Mesenchymal stem cell (in vitro differentiated cells and primary cell): ENCODE measurements around the gene SERINC5.

Experiments
- DNase-seq: peaks from one replicate; pipeline ENCODE4 v3.0.0-alpha.2; 2013
- H2AFZ ChIP-seq: one replicate; pipeline ENCODE4 v1.6.1; 2013; ENCODE audit warnings: low read depth, mild to moderate bottlenecking, control low read depth, inconsistent platforms, low read length, moderate library complexity
- H2AK5ac ChIP-seq: 2 replicates; pipeline ENCODE4 v1.6.1; 2013; ENCODE audit warnings: low read length, moderate library complexity, mild to moderate bottlenecking, inconsistent platforms; ENCODE audit not compliant: severe bottlenecking
- H2BK120ac ChIP-seq: one replicate; pipeline ENCODE4 v1.6.1; 2013; ENCODE audit warnings: low read depth, mild to moderate bottlenecking, inconsistent platforms, low read length, moderate library complexity
- H2BK12ac ChIP-seq, 2 experiments: one replicate each; pipeline ENCODE4 v1.6.1; 2013; ENCODE audit warnings: inconsistent platforms in 2 of 2, low read length in 2 of 2, mild to moderate bottlenecking in 2 of 2, moderate library complexity in 2 of 2, control low read depth in 1 of 2
- H2BK15ac ChIP-seq: one replicate; pipeline ENCODE4 v1.6.1; 2013; ENCODE audit warnings: mild to moderate bottlenecking, low read depth, inconsistent platforms; ENCODE audit not compliant: poor library complexity, severe bottlenecking
- H2BK5ac ChIP-seq: 2 replicates; pipeline ENCODE4 v1.6.1; 2013; ENCODE audit warnings: low read depth, mild to moderate bottlenecking, low read length, control low read depth, inconsistent platforms; ENCODE audit not compliant: poor library complexity, severe bottlenecking
- H3K14ac ChIP-seq, 2 experiments: one replicate each; pipeline ENCODE4 v1.6.1; 2013; ENCODE audit warnings: inconsistent platforms in 2 of 2, low read length in 2 of 2, control low read depth in 1 of 2, mild to moderate bottlenecking in 1 of 2, moderate library complexity in 1 of 2
- H3K18ac ChIP-seq, 2 experiments: one replicate each; pipeline ENCODE4 v1.6.1; 2013; ENCODE audit warnings: inconsistent platforms in 2 of 2, low read length in 2 of 2, control low read depth in 1 of 2, low read depth in 1 of 2, mild to moderate bottlenecking in 1 of 2
- H3K23ac ChIP-seq, 2 experiments: one replicate each; pipeline ENCODE4 v1.6.1; 2013; ENCODE audit warnings: inconsistent platforms in 2 of 2, low read length in 2 of 2, mild to moderate bottlenecking in 2 of 2, moderate library complexity in 2 of 2, control low read depth in 1 of 2
- H3K27ac ChIP-seq: 2 replicates; pipeline ENCODE4 v1.5.1; 2013; ENCODE audit warnings: mild to moderate bottlenecking, moderate library complexity, low read length, control low read depth, inconsistent platforms; ENCODE audit not compliant: poor library complexity, severe bottlenecking
- H3K27me3 ChIP-seq, 2 experiments: 2 replicates each; pipeline versions ENCODE4 v1.6.1 to v1.7.0; 2013; ENCODE audit warnings: low read length in 2 of 2, mild to moderate bottlenecking in 2 of 2, moderate library complexity in 2 of 2, control low read depth in 1 of 2, inconsistent platforms in 1 of 2; ENCODE audit not compliant: control insufficient read depth in 1 of 2, insufficient read depth in 1 of 2
- H3K36me3 ChIP-seq, 2 experiments: 2 replicates each; pipeline versions ENCODE4 v1.6.1 to v1.7.0; 2013; ENCODE audit warnings: low read length in 2 of 2, control low read depth in 1 of 2, inconsistent platforms in 1 of 2, low read depth in 1 of 2, mild to moderate bottlenecking in 1 of 2; ENCODE audit not compliant: insufficient read depth in 2 of 2, control insufficient read depth in 1 of 2
- H3K4ac ChIP-seq, 2 experiments: one replicate each; pipeline ENCODE4 v1.6.1; 2013; ENCODE audit warnings: inconsistent platforms in 2 of 2, low read length in 2 of 2, mild to moderate bottlenecking in 2 of 2, moderate library complexity in 2 of 2, control low read depth in 1 of 2, low read depth in 1 of 2
- H3K4me1 ChIP-seq: 2 replicates; pipeline ENCODE4 v1.6.1; 2013; ENCODE audit warnings: low read depth, low read length, control low read depth; ENCODE audit not compliant: control insufficient read depth, insufficient read depth
- H3K4me2 ChIP-seq: 2 replicates; pipeline ENCODE4 v1.6.1; 2013; ENCODE audit warnings: low read length, mild to moderate bottlenecking, inconsistent platforms; ENCODE audit not compliant: poor library complexity, severe bottlenecking
- H3K4me3 ChIP-seq, 2 experiments: 2 replicates each; pipeline versions ENCODE4 v1.5.1 to v1.7.0; 2013; ENCODE audit warnings: low read length in 2 of 2, mild to moderate bottlenecking in 2 of 2, control low read depth in 1 of 2, low read depth in 1 of 2; ENCODE audit not compliant: insufficient read depth in 1 of 2
- H3K79me1 ChIP-seq: replicated peaks from 2 replicates; pipeline ENCODE4 v1.6.1; 2013; ENCODE audit warnings: mild to moderate bottlenecking, control low read depth, low read length, inconsistent platforms; ENCODE audit not compliant: poor library complexity, severe bottlenecking
- H3K9ac ChIP-seq: 2 replicates; pipeline ENCODE4 v1.7.0; 2013; ENCODE audit warnings: mild to moderate bottlenecking, low read length, moderate library complexity
- H3K9me3 ChIP-seq: 2 replicates; pipeline ENCODE4 v1.7.0; 2013; ENCODE audit warnings: mild to moderate bottlenecking, low read length; ENCODE audit not compliant: control insufficient read depth
- H4K8ac ChIP-seq: one replicate; pipeline ENCODE4 v1.6.1; 2013; ENCODE audit warnings: inconsistent platforms, mild to moderate bottlenecking, low read length, moderate library complexity
- H4K91ac ChIP-seq: one replicate; pipeline ENCODE4 v1.6.1; 2013; ENCODE audit warnings: mild to moderate bottlenecking, low read length, inconsistent platforms
- WGBS: methylation state at CpG from one replicate; pipeline ENCODE4 v1.1.7; 2013; ENCODE audit warnings: mixed read lengths; 5-methylcytosine and 5-hydroxymethylcytosine counted together

SERINC5 gene

GRCh38 chr5:80072103-80073073 is 183.5 kb downstream of the SERINC5 start:
- no peak overlapping the region for H3K23ac ChIP-seq
- H3K4me2 ChIP-seq = no peak overlapping the region
- H2AK5ac ChIP-seq = no peak overlapping the region
- no peak overlapping the region for H3K4ac ChIP-seq
- no peak overlapping the region for H3K9ac ChIP-seq
- H3K4me1 ChIP-seq = no peaks in the 10 kb centered on the region
- no peaks in the 10 kb centered on the region for H3K9me3 ChIP-seq
- H4K91ac ChIP-seq = no peak overlapping the region
- no peaks in the 10 kb centered on the region for H3K79me1 ChIP-seq
- H2BK15ac ChIP-seq = no peak overlapping the region
- H2BK120ac ChIP-seq = no peak overlapping the region
- H3K27ac ChIP-seq = no peak overlapping the region
- no peak overlapping the region for H2BK12ac ChIP-seq
- WGBS = 90% methylated on average over 8 of the region's 10 CpGs
- H3K27me3 ChIP-seq = peaks cover 0 to 5% of the 10 kb centered on the region in 2 experiments
- no peak overlapping the region for H3K4me3 ChIP-seq
- no peak overlapping the region for H2BK5ac ChIP-seq
- no peak for DNase-seq
- H2AFZ ChIP-seq = no peak overlapping the region
- H3K18ac ChIP-seq = no peak overlapping the region
- no peak overlapping the region for H3K14ac ChIP-seq
- H3K36me3 ChIP-seq = no peaks in the 10 kb centered on the region
- H4K8ac ChIP-seq = no peak overlapping the region

DNA sequence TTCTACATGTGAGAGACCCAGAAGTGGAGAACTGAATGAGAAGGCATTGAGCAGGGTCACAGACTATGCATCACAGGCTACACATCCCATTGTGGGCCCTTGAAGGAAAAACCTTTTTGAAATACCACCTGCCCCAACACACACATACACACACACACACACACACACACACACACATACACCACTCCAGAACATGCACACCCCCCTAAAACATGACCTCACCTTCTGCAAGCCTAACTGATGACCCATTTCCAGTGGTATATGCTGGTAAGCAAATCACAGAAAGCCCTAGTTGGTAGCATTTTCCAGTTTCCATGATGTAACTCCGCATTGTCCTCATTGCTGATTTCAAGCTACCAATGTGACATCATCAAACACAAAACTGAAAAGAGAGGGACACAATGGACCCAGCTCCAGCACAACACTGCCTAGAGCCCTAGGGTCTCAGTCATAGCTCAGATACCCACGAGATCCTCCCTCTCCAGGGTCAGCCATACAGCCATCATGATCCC is 184.3 kb downstream of the SERINC5 start:
- 78% methylated on average over 2 of the region's 2 CpGs for WGBS
- Histone ChIP-seq H2BK120ac (no peak overlapping the region), H3K9me3 (no peaks in the 10 kb centered on the region), H3K14ac (no peak overlapping the region), H4K8ac (no peak overlapping the region), H3K4me2 (no peak overlapping the region), H2BK15ac (no peak overlapping the region), H3K79me1 (no peaks in the 10 kb centered on the region), H3K4ac (no peak overlapping the region), H2AFZ (no peak overlapping the region), H3K4me3 (no peak overlapping the region), H2BK12ac (no peak overlapping the region), H3K18ac (no peak overlapping the region), H3K27ac (no peak overlapping the region), H3K4me1 (no peaks in the 10 kb centered on the region), H3K9ac (no peak overlapping the region), H2AK5ac (no peak overlapping the region), H3K36me3 (no peaks in the 10 kb centered on the region), H4K91ac (no peak overlapping the region), H3K27me3 (no peaks in the 10 kb centered on the region), H2BK5ac (no peak overlapping the region), H3K23ac (no peak overlapping the region)
- DNase-seq = no peak

GRCh38 chr5:80070338-80071056 is 185.4 kb downstream of the SERINC5 start:
- WGBS = 93% methylated on average over 8 of the region's 10 CpGs
- no peaks in the 10 kb centered on the region for H3K9me3 ChIP-seq
- no peak overlapping the region for H3K27ac ChIP-seq
- no peak overlapping the region for H4K8ac ChIP-seq
- no peak overlapping the region for H3K4ac ChIP-seq
- no peak overlapping the region for H4K91ac ChIP-seq
- H3K14ac ChIP-seq = no peak overlapping the region
- no peak overlapping the region for H2BK5ac ChIP-seq
- H3K4me2 ChIP-seq = no peak overlapping the region
- H3K27me3 ChIP-seq = no peaks in the 10 kb centered on the region
- no peak overlapping the region for H3K4me3 ChIP-seq
- no peak overlapping the region for H2BK12ac ChIP-seq
- no peak overlapping the region for H3K18ac ChIP-seq
- H2AK5ac ChIP-seq = no peak overlapping the region
- no peak overlapping the region for H2AFZ ChIP-seq
- no peaks in the 10 kb centered on the region for H3K36me3 ChIP-seq
- no peak overlapping the region for H3K9ac ChIP-seq
- no peak overlapping the region for H2BK120ac ChIP-seq
- H3K4me1 ChIP-seq = no peaks in the 10 kb centered on the region
- DNase-seq = no peak
- H3K23ac ChIP-seq = no peak overlapping the region
- H3K79me1 ChIP-seq = no peaks in the 10 kb centered on the region
- no peak overlapping the region for H2BK15ac ChIP-seq

- Histone ChIP-seq H3K9me3 (no peaks in the 10 kb centered on the region), H3K4ac (no peak overlapping the region), H3K36me3 (no peaks in the 10 kb centered on the region), H3K27me3 (no peaks in the 10 kb centered on the region), H3K79me1 (no peaks in the 10 kb centered on the region), H3K9ac (peak overlapping the region; percentile 12), H2AFZ (no peak overlapping the region), H2AK5ac (no peak overlapping the region), H4K91ac (no peak overlapping the region), H3K27ac (no peak overlapping the region), H2BK15ac (no peak overlapping the region), H4K8ac (no peak overlapping the region), H3K14ac (no peak overlapping the region), H3K4me2 (no peak overlapping the region), H3K23ac (no peak overlapping the region), H2BK120ac (no peak overlapping the region), H3K4me3 (no peak overlapping the region), H2BK5ac (no peak overlapping the region), H2BK12ac (no peak overlapping the region), H3K18ac (no peak overlapping the region), H3K4me1 (no peaks in the 10 kb centered on the region)
- 74% methylated on average over 1 of the region's 3 CpGs for WGBS
- DNase-seq = no peak
Measured at GRCh38 chr5:80069918-80070318, 185.9 kb downstream of the SERINC5 start.
